OCI-LY1 (cell line): ENCODE measurements around the gene ITK.

Source experiments
- H2AFZ ChIP-seq: fragments of 200-600 bp; sonication (generic), shearing (Covaris generic); 2 replicates; pipeline ENCODE4 v1.6.0; 2014; ENCODE audit warnings: antibody characterized with exemption, mild to moderate bottlenecking, low read length
- H3F3A ChIP-seq: fragments of 200-600 bp; sonication (generic), shearing (Covaris generic); 2 replicates; pipeline ENCODE4 v1.6.0; 2014; ENCODE audit warnings: mild to moderate bottlenecking, antibody characterized with exemption, low read length, moderate library complexity; ENCODE audit not compliant: insufficient read depth
- H3K27ac ChIP-seq: fragments of 200-600 bp; sonication (generic); 2 replicates; pipeline ENCODE4 v1.5.1; 2014; ENCODE audit warnings: low read length, mixed run types, mild to moderate bottlenecking, low read depth; ENCODE audit not compliant: poor library complexity, severe bottlenecking
- H3K27me3 ChIP-seq: fragments of 200-600 bp; sonication (generic); 2 replicates; pipeline ENCODE4 v1.6.0; 2014; ENCODE audit warnings: antibody characterized with exemption, mild to moderate bottlenecking, low read length, moderate library complexity; ENCODE audit not compliant: insufficient read depth
- H3K36me3 ChIP-seq: fragments of 200-600 bp; sonication (generic); 2 replicates; pipeline ENCODE4 v1.6.1; 2014; ENCODE audit warnings: mild to moderate bottlenecking, antibody characterized with exemption, low read length, moderate library complexity, mixed read lengths; ENCODE audit not compliant: insufficient read depth
- H3K4me1 ChIP-seq: fragments of 200-600 bp; sonication (generic); 2 replicates; pipeline ENCODE4 v1.5.1; 2014; ENCODE audit warnings: mild to moderate bottlenecking, low read length, moderate library complexity; ENCODE audit not compliant: insufficient read depth, severe bottlenecking
- H3K4me2 ChIP-seq: fragments of 200-600 bp; sonication (generic), shearing (Covaris generic); 2 replicates; pipeline ENCODE4 v1.6.1; 2014; ENCODE audit warnings: low read length
- H3K4me3 ChIP-seq: fragments of 200-600 bp; sonication (generic); 2 replicates; pipeline ENCODE4 v1.5.1; 2014; ENCODE audit warnings: low read length, low read depth, mild to moderate bottlenecking, mixed read lengths; ENCODE audit not compliant: poor library complexity, severe bottlenecking
- H3K79me2 ChIP-seq: fragments of 200-600 bp; shearing (Covaris generic); 2 replicates; pipeline ENCODE4 v1.6.1; 2016; ENCODE audit warnings: mixed run types, low read length, mixed read lengths; ENCODE audit not compliant: insufficient read depth
- H3K9ac ChIP-seq: fragments of 200-600 bp; sonication (generic), shearing (Covaris generic); 2 replicates; pipeline ENCODE4 v1.6.1; 2014; ENCODE audit warnings: mild to moderate bottlenecking, low read length, mixed read lengths
- H3K9me2 ChIP-seq: fragments of 200-600 bp; sonication (generic), shearing (Covaris generic); 2 replicates; pipeline ENCODE4 v1.6.1; 2014; ENCODE audit warnings: low read depth, mild to moderate bottlenecking, low read length, mixed read lengths
- H3K9me3 ChIP-seq: fragments of 200-600 bp; shearing (Covaris generic); 2 replicates; pipeline ENCODE4 v1.6.1; 2014; ENCODE audit warnings: low read length, mixed read lengths
- H4K20me1 ChIP-seq: fragments of 200-600 bp; sonication (generic), shearing (Covaris generic); 2 replicates; pipeline ENCODE4 v1.6.0; 2016; ENCODE audit warnings: mild to moderate bottlenecking, low read length; ENCODE audit not compliant: insufficient read depth
- EZH2 ChIP-seq: fragments of 200-600 bp; sonication (generic), shearing (Covaris generic); IDR thresholded peaks from 2 replicates; pipeline ENCODE4 v1.8.0; 2017; ENCODE audit warnings: borderline replicate concordance, mixed run types, mild to moderate bottlenecking, antibody characterized with exemption, low read length, moderate library complexity, mixed read lengths
- TF ChIP-seq, protein P1 (sequence below): fragments of 200-600 bp; sonication (generic), shearing (Covaris generic); IDR thresholded peaks from 2 replicates; pipeline ENCODE4 v1.5.1; 2017; ENCODE audit warnings: mild to moderate bottlenecking, antibody characterized with exemption, low read length, moderate library complexity, mixed read lengths

ITK gene

DNA sequence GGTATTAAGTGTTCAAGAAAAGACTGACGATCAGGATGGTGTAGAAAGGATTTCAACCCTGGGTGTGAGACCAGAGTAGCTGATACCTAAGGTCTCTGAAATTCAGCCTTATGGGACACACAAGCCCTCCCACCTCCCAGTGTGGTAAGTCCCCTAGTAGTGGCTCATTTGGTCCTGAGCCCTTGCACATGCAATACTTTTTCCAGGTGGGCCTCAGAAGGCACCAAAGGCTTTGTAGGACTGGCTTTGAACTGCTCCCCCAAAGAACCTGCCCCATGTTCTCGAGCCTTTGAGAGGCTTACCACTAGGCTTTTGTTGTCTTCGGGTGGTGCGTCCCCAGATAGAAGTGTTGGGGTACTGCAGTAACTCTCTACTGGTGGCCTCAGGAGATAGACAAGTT lies 15.4 kb upstream of the ITK start:
- Histone ChIP-seq H3K9me2 (no peaks in the 10 kb centered on the region), H3K4me3 (no peak overlapping the region), H3K4me2 (no peak overlapping the region), H3K9ac (no peak overlapping the region), H2AFZ (no peak overlapping the region), H3K79me2 (no peaks in the 10 kb centered on the region), H4K20me1 (no peaks in the 10 kb centered on the region), H3K4me1 (peaks cover 12% of the 10 kb centered on the region), H3K9me3 (no peaks in the 10 kb centered on the region), H3K27ac (no peak overlapping the region), H3K27me3 (no peaks in the 10 kb centered on the region), H3F3A (no peaks in the 10 kb centered on the region), H3K36me3 (no peaks in the 10 kb centered on the region)
- TF ChIP-seq, protein P1, sequence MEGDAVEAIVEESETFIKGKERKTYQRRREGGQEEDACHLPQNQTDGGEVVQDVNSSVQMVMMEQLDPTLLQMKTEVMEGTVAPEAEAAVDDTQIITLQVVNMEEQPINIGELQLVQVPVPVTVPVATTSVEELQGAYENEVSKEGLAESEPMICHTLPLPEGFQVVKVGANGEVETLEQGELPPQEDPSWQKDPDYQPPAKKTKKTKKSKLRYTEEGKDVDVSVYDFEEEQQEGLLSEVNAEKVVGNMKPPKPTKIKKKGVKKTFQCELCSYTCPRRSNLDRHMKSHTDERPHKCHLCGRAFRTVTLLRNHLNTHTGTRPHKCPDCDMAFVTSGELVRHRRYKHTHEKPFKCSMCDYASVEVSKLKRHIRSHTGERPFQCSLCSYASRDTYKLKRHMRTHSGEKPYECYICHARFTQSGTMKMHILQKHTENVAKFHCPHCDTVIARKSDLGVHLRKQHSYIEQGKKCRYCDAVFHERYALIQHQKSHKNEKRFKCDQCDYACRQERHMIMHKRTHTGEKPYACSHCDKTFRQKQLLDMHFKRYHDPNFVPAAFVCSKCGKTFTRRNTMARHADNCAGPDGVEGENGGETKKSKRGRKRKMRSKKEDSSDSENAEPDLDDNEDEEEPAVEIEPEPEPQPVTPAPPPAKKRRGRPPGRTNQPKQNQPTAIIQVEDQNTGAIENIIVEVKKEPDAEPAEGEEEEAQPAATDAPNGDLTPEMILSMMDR: no peak
- no peak for TF ChIP-seq EZH2

DNA sequence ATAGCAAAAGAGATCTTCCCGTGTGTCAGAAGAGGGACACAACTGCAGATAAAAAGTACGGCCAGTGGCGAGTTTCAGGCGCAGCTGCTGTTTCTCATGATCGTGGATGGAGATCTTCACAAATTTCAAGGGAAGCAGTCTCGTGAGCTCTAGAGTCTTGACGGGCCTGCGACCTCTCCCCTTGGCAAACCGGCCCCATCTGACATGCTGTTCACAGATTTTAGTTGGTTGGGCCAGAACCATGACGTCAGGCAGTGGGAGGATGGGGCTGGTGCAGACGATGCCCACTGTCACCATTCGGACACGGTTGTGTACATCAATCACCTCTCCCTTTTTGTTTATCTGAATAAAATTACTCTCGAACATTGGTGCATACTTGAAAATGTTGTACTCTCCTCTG lies 15.0 kb upstream of the ITK start:
- Histone ChIP-seq H3K36me3 (no peaks in the 10 kb centered on the region), H3F3A (no peaks in the 10 kb centered on the region), H2AFZ (no peak overlapping the region), H3K27ac (no peak overlapping the region), H3K4me1 (peaks cover 12% of the 10 kb centered on the region), H3K9me3 (no peaks in the 10 kb centered on the region), H3K4me3 (no peak overlapping the region), H3K9ac (no peak overlapping the region), H3K27me3 (no peaks in the 10 kb centered on the region), H3K9me2 (no peaks in the 10 kb centered on the region), H3K79me2 (no peaks in the 10 kb centered on the region), H3K4me2 (no peak overlapping the region), H4K20me1 (no peaks in the 10 kb centered on the region)
- no peak for TF ChIP-seq EZH2
- TF ChIP-seq, protein P1: no peak

DNA sequence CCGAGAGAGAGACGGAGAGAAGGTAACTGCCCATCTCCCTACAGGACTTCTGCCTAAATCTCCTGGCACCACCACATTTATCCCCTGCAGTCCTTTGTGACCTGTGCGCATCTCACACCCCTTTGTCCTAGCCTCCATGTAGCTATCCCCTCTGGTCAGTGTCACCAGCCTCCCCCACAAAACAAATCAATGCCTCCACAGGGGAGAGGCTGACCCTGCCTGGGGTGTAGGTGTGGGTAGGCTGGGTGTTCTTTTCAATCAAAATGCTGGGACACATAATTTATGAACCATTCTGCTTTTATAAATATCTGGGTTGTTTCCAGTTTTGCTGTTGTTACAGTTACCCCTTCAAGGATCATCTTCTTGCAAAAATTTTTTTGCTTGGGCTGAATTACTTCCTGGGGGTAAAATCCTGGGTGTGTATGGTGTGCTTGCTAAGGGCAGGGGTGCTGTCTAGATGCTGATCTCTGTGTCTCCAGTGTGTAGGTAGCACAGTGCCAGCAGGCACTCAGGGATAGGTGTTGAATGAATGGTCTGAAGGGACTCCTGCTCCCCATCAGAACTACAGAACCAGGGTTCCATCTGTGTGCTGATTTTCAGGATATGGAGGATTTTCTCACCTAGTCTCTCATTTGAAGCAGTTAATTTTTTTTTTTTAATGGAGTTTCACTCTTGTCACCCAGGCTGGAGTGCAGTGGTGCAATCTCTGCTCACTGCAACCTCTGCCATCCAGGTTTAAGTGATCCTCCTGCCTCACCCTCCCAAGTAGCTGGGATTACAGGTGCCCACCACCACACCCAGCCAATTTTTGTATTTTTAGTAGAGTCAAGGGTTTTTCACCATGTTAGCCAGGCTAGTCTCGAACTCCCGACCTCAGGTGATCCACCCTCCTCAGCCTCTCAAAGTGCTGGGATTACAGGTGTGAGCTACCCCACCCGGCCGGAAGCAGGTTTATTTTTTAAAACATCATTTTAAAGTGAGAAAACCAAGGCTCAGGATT lies 14.1 kb upstream of the ITK start, which contains the start of gene GARIN3:
GARIN3 (minus strand) TSS at position 51 of the 1,000 bp plus-strand sequence. CDS start 96 bp downstream, outside the sequence.
- H3F3A ChIP-seq: no peaks in the 10 kb centered on the region
- peaks cover 14% of the 10 kb centered on the region for H3K4me1 ChIP-seq
- no peaks in the 10 kb centered on the region for H3K36me3 ChIP-seq
- H3K4me3 ChIP-seq: no peak within 1 kb of the TSS
- no peak for TF ChIP-seq EZH2
- TF ChIP-seq, protein P1: no peak
- H3K9me3 ChIP-seq: no peaks in the 10 kb centered on the region
- no peak within 1 kb of the TSS for H3K4me2 ChIP-seq
- H3K79me2 ChIP-seq: no peaks in the 10 kb centered on the region
- H3K9ac ChIP-seq: no peak within 1 kb of the TSS
- H3K9me2 ChIP-seq: no peaks in the 10 kb centered on the region
- no peak within 1 kb of the TSS for H3K27ac ChIP-seq
- no peaks in the 10 kb centered on the region for H3K27me3 ChIP-seq
- no peak within 1 kb of the TSS for H2AFZ ChIP-seq
- H4K20me1 ChIP-seq: no peaks in the 10 kb centered on the region
